ENCODE measurements around the gene ZNF408.

The ZNF408 gene

DNA sequence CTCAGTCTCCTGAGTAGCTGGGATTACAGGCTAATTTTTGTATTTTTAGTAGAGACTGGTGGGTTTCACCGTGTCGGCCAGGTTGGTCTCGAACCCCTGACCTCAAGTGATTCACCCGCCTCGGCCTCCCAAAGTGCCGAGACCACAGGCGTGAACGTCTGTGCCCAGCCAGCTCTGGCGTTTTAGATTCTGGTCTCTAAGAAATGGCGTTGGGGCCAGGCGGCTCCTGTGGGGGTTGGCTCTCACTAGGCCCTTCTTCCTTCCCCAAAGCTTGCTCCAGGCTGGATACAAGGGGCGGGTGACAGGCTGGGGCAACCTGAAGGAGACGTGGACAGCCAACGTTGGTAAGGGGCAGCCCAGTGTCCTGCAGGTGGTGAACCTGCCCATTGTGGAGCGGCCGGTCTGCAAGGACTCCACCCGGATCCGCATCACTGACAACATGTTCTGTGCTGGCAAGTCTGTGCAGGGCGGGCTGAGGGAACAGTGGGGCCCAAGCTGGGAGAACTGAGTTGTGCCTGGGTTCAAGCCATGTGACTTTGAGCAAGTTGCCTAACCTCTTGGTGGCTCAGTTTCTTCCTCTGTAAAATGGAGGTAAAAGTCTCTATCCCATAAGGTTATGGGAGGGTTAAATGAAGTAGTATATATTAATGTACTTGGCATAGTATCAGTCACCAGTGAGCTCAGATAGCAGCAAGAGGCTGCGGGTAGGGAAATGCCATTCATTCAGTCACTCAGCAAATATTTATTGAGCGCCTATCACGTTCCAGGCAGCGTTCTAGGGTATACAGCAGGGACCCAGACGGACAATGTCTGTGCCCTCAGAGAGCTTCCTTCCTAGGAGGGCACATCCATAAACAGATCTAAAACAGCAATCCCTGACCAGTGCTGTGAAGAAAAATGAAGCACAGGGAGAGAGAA is 28.5 kb downstream of the ZNF408 start:
- DNase-seq, result no peak

DNA sequence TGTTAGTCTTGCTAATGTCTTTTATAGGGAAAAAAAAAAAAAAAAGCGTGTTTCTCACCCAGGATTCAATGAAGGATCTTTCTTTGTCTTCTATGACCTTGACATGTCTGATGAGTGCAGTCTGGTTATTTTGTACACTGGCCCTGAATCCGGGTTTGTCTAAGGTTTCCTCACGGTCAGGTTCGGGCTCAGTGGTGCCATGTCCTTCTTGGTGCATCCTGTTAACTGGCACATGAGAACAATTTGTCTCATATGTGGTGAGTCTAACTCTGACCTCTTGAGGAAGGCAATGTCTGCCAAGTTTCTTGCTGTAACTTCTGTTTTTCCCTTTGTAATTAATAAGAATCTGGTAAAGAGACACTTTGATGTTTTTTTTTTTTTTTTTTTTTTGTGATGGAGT is 30.7 kb downstream of the ZNF408 start:
- no peak for DNase-seq

DNA sequence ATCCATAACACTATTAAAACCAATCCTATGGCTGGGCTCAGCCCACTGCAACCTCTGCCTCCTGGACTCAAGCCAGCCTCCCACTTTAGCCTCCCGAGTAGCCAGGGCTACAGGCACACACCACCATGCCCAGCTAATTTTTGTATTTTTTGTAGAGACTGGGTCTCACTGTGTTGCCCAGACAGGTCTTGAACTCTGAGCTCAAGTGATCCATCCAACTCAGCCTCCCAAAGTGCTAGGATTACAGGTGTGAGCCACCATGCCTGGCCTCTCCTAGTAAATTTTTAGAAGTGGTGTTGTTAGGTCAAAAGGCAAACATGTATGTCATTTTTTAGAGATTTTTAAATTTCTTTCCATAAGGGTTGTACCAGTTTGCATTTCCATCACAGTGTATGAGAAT is 32.4 kb downstream of the ZNF408 start:
- DNase-seq, result no peak

DNA sequence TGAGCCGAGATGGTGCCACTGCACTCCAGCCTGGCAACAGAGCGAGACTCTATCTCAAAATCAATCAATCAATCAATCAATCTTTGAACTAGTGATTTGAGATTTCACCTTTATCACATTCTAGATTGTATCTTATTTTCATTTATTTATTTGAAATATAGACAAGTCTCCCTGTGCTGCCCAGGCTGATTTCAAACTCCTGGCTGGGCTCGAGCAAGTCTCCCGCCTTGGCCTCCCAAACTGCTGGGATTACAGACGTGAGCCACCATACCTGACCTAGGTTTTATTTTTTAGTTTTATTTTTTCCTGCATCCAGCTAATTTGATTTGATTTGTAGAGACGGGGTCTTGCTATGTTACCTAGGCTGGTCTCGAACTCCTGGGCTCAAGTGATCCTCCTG is 35.3 kb downstream of the ZNF408 start:
- DNase-seq, result no peak

DNA sequence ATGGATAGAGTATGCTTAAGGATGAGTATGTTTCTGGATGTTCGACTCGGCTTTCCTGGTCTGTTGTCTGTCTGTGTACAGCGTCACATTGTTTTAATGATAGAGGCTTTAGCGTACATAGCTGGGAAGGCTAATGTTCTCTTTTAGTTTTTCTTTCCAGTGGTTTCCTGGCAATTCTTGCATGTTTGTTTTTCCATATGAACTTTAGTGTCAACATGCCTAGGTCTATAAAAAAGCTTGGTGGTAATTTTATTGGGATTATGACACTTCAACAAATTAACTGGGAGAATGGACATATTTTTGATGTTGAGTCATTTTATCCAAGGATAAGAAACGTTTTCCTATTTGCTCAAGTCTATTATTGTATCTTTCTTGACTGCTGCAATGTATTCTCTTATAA is 35.8 kb downstream of the ZNF408 start:
- DNase-seq, result no peak

DNA sequence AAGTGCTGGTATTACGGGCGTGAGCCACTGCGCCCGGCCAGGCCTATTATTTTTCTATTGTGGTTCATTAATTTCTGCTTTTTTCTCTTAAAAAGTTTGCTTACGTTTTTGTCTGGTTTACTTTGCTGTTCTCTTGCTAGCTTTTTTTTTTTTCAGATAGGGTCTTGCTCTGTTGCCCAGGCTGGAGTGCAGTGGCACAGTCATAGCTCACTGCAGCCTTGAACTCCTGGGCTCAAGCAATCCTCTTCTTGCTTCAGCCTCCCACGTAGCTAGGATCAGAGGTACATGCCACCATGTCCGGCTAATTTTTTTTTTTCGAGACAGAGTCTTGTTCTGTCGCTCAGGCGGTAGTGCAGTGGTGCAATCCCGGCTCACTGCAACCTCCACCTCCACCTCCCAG is 36.9 kb downstream of the ZNF408 start:
- no peak for DNase-seq

DNA sequence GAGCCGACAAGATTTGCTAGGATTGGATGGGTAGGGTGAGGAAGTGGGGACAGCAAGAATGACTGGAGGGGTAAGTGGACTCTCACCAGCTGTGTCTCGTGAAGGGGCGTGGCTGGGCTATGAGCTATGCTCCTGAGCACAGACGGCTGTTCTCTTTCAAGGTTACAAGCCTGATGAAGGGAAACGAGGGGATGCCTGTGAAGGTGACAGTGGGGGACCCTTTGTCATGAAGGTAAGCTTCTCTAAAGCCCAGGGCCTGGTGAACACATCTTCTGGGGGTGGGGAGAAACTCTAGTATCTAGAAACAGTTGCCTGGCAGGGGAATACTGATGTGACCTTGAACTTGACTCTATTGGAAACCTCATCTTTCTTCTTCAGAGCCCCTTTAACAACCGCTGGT is 38.1 kb downstream of the ZNF408 start:
- no peak for DNase-seq

DNA sequence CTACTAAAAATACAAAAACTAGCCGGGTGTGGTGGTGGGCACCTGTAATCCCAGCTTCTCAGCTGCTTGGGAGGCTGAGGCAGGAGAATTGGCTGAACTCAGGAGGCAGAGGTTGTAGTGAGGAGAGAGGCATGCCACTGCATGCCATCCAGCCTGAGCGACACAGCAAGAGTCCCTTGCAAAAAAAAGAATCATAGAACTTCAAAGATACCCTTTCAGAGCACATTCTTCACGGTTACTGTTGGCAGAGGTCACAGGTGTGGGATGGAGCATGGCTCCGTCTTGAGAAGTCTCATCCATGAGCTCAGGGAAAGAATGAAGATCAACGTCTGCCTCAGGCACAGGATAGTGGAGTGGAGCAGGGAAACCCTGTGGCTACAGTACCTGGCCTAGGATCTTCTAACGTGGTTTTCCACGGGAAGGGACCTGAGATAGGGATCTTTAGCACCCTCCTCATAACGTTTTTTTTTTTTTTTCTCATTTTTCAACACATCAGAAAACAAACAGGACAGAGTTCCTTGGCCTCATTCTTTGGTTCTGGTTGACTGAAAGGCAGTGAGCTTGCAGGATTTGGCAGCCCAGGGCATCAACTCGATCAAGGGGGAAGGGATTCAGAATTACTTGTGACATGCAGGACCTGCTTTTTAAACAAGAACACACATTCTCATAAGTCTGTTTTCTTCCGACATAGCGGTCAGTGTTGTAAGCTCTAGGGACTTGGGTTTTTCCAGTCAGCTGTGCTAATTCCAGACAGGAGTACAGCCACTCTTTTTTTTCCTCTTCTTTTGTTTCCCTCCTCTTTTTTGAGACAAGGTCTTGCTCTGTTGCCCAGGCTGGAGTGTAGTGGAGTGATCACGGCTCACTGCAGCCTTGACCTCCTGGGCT is 41.0 kb downstream of the ZNF408 start:
- DNase-seq, result no peak

DNA sequence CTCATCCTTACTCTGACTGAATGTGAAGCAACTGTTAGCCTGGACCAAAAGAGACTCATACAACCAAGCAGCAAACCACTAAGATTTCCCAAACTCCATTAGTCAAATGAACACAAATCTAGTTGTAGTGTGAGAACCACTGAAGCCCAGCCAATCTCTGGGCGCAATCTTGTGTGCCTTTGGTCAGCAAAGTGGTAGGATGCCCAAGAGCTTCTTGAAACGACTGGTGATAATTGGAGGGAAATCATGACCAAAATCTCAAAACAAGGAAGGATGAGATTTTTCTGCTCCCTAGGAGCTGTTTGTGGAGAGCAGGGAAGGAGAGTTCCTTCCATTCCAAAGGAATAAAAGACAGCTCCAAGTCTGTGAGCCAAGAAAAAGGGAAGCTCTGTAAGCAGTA is 42.2 kb downstream of the ZNF408 start:
- DNase-seq, result no peak

DNA sequence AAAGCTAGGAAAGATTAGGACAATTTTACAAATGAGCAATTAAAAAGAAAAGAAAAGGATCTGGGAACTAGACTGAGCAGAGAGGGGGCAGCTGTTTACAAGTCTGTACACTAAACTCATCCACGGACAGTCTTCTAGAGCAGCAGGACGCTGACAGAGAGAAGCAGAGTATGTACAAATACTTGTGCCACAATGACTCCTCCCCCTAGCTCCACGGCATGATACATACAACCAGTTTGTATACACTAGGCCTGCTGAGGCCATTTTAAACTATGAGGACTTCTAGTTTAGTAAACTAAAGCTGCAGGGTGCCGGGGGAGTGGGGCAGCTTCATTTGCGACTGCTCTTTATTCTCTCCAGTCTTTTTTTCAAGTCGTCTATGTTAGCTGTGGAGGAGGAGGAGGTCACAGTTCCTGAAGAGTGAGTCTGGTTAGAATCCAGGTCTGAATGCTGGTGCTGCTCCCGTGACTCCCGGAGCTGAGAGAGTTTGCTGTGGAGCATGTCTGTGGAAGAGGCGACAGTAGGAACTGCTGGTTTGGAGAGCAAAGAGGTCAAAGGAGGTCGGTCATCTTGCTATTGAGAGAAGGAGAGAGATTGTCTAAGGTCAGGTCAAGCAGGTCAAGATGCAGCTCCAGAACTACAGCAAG is 43.0 kb downstream of the ZNF408 start:
- no peak for DNase-seq

DNA sequence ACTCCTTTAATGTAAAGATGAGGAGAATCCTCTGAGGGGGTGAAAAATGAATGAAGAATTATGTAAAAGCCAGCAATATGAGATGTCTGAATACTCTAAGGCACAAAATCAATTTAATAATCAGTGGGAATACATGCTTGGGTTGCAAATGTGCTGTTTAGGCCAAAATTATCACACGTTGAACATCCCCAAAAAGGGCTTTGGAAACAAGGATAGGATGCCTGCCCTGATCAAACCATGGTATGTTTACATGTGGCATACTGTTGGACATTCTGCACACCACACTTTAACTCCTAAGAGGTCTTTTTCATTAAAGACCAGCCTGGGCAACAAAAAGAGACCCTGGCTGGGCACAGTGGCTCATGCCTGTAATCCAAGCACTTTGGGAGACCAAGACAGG is 44.5 kb downstream of the ZNF408 start:
- no peak for DNase-seq

DNA sequence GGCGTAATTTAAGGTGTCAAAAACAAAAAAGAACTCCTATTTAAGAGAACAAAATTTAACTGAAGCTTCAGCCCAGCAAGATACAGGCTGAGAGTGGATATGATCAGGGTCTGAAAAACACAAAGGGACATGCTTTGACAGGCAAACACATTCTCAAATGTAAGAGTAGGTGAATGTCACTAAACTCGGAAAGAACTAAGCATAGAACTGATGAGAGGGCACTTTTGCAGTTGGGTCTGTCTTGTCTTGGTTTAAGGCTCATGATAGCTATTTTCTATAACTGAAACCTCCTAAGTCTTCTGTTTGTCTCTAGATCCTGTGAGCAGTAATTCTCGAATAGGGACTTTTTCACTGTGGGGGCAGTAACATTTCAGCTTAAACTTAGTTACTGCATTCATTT is 45.2 kb downstream of the ZNF408 start:
- DNase-seq, result no peak

DNA sequence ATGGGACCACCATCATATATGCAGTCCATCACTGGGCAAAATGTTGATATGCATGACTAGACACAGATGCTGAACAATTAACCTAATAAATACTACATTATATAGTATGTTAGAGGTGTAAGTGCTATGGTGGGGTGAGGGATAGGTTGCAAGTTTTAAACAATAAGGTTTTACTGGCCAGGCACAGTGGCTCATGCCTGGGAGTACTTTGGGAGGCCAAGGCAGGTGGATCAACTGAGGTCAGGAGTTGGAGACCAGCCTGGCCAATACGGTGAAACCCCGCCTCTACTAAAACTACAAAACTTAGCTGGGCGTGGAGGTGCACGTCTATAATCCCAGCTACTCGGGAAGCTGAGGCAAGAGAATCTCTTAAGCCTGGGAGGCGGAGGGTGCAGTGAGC is 46.3 kb downstream of the ZNF408 start:
- DNase-seq, result no peak

Data from NCI-H524 (cell line).